Panc1 (cell line): ENCODE results near the gene CHCHD2.

Source experiments
- POLR2AphosphoS5 ChIP-seq: IDR thresholded peaks from 2 replicates; pipeline ENCODE4 v1.6.1; 2012; ENCODE audit warnings: mild to moderate bottlenecking, low read depth, low read length, moderate library complexity
- SIN3A ChIP-seq: IDR thresholded peaks from 2 replicates; pipeline ENCODE4 v1.6.1; 2012; ENCODE audit warnings: low read depth, mild to moderate bottlenecking, low read length, moderate library complexity, borderline replicate concordance; ENCODE audit not compliant: insufficient read depth
- TF ChIP-seq, protein P1 (sequence below): fragments of 450-650 bp; IDR thresholded peaks from 2 replicates; pipeline ENCODE4 v1.5.1; 2017; ENCODE audit warnings: mild to moderate bottlenecking
- TF ChIP-seq, protein P2 (sequence below), 2 experiments: IDR thresholded peaks; 2 replicates each; pipeline ENCODE4 v1.6.1; 2011 to 2012; ENCODE audit warnings: low read depth in 2 of 2, control low read depth in 1 of 2, low read length in 1 of 2, mild to moderate bottlenecking in 1 of 2, moderate library complexity in 1 of 2; ENCODE audit not compliant: insufficient read depth in 1 of 2

DNA sequence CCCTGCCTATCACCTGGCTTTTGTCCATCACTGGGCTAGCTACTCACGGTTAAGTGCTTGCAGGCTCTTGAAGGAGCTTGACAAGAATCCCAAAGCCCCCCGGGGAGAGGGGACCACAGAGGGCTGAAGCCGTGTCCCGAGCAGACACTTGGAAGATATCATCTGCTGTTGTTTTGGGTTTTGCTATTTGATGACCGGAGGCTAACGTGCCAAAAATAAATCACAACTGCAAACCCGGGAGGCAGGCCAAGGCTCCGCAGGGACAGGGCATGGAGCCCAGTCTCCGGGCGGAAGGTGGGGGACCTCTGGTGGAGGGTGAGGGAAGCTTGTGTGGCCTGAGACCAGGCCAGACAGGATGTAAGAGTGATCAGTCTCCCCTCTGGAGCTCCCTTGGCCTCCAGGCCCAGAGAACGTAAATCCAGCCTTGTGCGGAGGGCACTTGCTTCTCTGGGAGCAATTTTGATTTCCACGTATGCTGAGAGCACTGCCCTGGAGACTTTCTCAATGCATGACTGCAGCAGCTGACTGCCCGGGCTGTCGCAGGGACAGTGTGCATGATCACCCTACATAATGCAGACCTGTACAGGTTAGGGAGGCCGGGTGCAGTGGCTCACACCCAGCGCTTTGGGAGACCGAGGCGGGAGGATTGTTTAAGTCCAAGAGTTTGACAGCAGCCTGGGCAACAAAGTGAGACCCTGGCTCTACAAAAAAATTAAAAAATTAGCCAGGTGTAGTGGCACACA lies 13.3 kb downstream of the CHCHD2 start, which contains the start of gene PHKG1:
- TF ChIP-seq, protein P1, sequence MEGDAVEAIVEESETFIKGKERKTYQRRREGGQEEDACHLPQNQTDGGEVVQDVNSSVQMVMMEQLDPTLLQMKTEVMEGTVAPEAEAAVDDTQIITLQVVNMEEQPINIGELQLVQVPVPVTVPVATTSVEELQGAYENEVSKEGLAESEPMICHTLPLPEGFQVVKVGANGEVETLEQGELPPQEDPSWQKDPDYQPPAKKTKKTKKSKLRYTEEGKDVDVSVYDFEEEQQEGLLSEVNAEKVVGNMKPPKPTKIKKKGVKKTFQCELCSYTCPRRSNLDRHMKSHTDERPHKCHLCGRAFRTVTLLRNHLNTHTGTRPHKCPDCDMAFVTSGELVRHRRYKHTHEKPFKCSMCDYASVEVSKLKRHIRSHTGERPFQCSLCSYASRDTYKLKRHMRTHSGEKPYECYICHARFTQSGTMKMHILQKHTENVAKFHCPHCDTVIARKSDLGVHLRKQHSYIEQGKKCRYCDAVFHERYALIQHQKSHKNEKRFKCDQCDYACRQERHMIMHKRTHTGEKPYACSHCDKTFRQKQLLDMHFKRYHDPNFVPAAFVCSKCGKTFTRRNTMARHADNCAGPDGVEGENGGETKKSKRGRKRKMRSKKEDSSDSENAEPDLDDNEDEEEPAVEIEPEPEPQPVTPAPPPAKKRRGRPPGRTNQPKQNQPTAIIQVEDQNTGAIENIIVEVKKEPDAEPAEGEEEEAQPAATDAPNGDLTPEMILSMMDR, result no peak; the same call in 1 of the 2 replicates
- TF ChIP-seq, protein P2, sequence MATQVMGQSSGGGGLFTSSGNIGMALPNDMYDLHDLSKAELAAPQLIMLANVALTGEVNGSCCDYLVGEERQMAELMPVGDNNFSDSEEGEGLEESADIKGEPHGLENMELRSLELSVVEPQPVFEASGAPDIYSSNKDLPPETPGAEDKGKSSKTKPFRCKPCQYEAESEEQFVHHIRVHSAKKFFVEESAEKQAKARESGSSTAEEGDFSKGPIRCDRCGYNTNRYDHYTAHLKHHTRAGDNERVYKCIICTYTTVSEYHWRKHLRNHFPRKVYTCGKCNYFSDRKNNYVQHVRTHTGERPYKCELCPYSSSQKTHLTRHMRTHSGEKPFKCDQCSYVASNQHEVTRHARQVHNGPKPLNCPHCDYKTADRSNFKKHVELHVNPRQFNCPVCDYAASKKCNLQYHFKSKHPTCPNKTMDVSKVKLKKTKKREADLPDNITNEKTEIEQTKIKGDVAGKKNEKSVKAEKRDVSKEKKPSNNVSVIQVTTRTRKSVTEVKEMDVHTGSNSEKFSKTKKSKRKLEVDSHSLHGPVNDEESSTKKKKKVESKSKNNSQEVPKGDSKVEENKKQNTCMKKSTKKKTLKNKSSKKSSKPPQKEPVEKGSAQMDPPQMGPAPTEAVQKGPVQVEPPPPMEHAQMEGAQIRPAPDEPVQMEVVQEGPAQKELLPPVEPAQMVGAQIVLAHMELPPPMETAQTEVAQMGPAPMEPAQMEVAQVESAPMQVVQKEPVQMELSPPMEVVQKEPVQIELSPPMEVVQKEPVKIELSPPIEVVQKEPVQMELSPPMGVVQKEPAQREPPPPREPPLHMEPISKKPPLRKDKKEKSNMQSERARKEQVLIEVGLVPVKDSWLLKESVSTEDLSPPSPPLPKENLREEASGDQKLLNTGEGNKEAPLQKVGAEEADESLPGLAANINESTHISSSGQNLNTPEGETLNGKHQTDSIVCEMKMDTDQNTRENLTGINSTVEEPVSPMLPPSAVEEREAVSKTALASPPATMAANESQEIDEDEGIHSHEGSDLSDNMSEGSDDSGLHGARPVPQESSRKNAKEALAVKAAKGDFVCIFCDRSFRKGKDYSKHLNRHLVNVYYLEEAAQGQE (IDR thresholded peaks at IDR 0.05; ENCODE audit: insufficient read depth in 1 of 2, low read depth in 2 of 2, low read length in 1 of 2), result no peak
- TF ChIP-seq POLR2AphosphoS5, result no peak; the same call in 1 of the 2 replicates
- no peak for TF ChIP-seq SIN3A
